ENCODE measurements around the gene WASHC2C.

GRCh38 chr10:45809837-45810236 is 82.8 kb downstream of the WASHC2C start:
- no peak for TF ChIP-seq POLR2AphosphoS5 (IDR thresholded peaks at IDR 0.05; ENCODE audit: insufficient read depth in 1 of 2, low read depth in 1 of 2)
- TF ChIP-seq POLR2A (IDR thresholded peaks at IDR 0.05) = no peak

Data from vagina (tissue), 2 donors.